GM12873 (cell line): ENCODE results near the gene COL12A1.

ENCODE experiments used
- CTCF ChIP-seq: IDR thresholded peaks from 2 replicates; pipeline ENCODE4 v1.5.1; 2012; ENCODE audit warnings: low read depth, mild to moderate bottlenecking, moderate library complexity, low read length, control low read depth; ENCODE audit not compliant: insufficient read depth; ENCODE audit errors: missing control alignments

COL12A1 gene

GRCh38 chr6:75221116-75221515 is 15.3 kb upstream of the COL12A1 start:
- no peak for TF ChIP-seq CTCF

- TF ChIP-seq CTCF: no peak
These were observed 14.5 kb upstream of the COL12A1 start for GRCh38 chr6:75220357-75220756.

GRCh38 chr6:75219263-75219662 is 13.4 kb upstream of the COL12A1 start:
- TF ChIP-seq CTCF: no peak

- TF ChIP-seq CTCF: no peak
These were observed 11.3 kb upstream of the COL12A1 start for GRCh38 chr6:75217193-75217592.

- no peak for TF ChIP-seq CTCF
These were observed 9.4 kb upstream of the COL12A1 start for GRCh38 chr6:75215291-75215690.

GRCh38 chr6:75213732-75214131 is 7.9 kb upstream of the COL12A1 start:
- TF ChIP-seq CTCF: peak; percentile 33

- TF ChIP-seq CTCF: no peak
These were observed 7.3 kb upstream of the COL12A1 start for GRCh38 chr6:75213112-75213511.
